K562 treated with DMSO at 1 percent for 48 hours (cell line): ENCODE data around the gene OR52I1. TPM values are rescaled to one million over a fixed set of nuclear protein-coding genes. Genes with fewer than 3 reads are reported as not detected.

Source experiments
- total RNA-seq: library from RNA; unstranded; fragments of 300-600 nt; gene quantifications from 2 replicates; pipeline ENCODE4 v1.2.3, GENCODE V29; 2022; ENCODE audit warnings: low replicate concordance; ENCODE audit errors: extremely low read depth

OR52I1 gene, protein sequence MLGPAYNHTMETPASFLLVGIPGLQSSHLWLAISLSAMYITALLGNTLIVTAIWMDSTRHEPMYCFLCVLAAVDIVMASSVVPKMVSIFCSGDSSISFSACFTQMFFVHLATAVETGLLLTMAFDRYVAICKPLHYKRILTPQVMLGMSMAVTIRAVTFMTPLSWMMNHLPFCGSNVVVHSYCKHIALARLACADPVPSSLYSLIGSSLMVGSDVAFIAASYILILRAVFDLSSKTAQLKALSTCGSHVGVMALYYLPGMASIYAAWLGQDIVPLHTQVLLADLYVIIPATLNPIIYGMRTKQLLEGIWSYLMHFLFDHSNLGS
- total RNA-seq = not detected in 2 replicates

DNA sequence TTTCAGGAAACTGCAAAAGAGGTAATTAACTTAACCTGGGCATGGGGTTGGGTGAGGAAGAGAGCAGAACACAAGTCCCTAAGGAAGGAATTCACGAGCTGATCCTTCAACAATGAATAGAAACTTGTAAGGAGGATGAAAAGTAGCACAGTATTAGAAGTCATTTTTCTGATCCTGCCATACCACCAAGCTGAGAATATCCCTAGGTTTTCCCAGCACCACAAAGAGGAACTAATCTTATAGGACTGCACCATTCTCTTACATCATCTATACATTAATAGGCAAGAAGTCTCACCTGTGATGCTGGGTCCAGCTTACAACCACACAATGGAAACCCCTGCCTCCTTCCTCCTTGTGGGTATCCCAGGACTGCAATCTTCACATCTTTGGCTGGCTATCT is at the start of gene OR52I1:
TSS of gene OR52I1 (plus strand) at position 301 of the 400 bp plus-strand sequence. CDS start at position 301, 0 bp downstream.

DNA sequence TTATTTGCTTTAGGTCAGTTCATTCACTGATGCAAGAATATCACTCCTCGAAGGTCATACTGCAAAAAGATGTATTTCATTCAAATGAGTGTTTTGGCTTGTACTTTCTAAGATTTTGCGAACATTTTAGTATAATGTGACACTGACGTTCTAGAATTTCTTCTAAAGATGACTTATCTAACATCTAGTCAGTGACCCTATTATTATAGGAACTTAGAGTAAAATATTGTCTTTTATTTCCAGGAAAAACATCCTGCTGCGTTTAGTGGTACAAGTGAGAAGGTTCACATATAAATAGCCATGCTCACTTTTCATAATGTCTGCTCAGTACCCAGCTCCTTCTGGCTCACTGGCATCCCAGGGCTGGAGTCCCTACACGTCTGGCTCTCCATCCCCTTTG is 48.9 kb upstream of the OR52I1 start, which contains the start of gene OR52M1:
TSS of gene OR52M1 (plus strand) at position 301 of the 400 bp plus-strand sequence. CDS start at position 301, 0 bp downstream.

DNA sequence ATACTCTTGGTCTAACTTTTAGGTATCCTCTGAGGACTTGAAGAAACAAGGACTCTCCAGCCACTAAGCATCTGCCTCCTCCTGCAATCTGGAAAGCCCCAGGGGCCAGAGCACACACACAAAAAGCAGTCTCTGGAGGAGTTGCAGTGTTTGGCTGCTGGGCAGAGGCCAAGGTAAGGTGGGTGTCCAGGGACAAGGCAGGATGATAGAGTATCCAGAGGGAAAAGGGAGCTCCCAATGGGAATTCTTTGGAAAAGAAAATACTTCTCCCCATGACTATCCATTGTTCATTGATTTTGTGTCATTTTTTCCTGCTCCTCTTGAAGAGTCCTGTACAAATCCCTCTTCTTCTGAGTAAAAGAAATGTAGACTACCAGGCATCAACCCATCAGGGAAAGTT is 12.4 kb upstream of the OR52I1 start, which contains the start of gene OR52I2:
TSS of gene OR52I2 (plus strand) at position 301 of the 400 bp plus-strand sequence.

DNA sequence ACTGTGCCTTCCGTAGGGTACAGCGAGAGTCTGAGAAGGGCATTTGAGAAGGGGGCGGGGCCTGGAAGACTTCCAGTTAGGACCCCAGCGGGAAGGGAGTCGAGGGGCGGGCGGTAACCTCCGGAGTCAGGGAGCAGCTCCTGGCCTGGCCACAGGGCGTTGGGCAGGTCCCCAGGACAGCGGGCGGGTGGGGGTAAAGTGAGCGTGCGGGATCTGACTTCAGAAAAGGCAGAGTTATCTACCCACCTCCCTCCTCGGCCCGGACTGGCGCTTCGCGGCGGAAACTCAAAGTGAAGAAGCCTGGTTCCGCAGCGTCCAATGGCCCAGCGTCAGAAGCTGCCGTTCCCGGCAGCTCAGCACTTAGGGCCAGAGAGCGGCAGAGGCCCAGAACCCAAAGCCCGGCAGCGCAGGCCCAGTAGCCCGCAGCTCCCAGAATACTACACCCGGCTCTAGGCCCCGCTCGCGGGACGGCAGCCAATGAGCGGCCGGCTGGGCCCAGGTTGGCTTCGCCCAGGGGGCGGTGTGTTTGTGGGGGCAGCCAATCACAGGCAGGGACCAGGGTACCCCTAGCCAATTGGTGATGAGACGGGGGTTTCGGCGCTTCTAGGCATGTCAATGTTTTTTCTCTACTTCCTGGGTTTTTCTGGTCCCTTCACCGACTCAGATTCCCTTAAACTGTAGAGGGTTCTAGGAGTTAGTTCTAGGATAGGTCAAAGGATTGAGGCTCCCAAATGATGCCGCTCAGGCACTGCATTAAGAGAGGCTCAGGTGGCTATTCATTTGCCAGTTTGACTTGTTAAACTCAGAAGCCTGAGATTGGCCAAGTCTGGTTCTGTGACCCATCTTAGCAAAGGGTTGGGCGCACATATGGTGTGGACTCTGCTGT is 14.2 kb downstream of the OR52I1 start, which contains the start of gene TRIM68:
TSS of gene TRIM68 (minus strand) at position 451 of the 886 bp plus-strand sequence. CDS start 2,727 bp downstream, outside the sequence.

DNA sequence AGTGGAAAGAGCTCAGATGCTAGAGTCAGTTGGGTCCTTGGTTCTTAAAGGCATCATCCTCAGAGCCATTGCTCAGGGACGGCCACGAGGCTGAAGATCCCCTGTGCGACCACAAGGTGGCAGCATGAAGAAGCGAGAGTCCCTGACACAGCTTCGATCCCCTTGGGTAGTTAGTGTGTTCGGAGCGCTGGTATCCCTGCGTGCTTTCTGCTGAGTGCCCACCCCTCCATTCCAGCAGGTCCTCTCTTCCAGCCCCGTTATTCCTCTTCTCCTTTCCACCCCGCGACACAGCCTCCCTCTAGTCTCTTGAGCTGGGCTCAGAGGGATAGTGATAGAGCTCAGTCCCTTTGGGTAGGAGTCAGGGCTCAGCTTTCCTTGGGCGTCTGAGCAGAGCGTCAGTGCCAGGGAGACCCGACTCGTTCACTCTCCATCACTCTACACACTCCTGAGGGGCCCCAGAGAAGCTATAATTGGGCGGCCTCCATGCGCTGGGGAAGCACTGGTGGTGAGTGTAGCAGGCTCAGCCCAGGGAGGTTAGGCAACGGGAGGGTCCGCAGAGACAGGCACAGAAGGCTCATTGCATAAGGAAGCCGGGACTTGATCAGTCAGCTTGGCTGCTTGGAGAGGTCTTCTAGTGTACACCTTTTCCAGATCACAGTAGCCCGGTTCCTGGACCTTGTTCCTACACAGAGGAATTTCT is 43.3 kb downstream of the OR52I1 start, which contains the start of gene OR51D1:
TSS of gene OR51D1 (plus strand) at position 516 of the 700 bp plus-strand sequence. CDS start 2,314 bp downstream, outside the sequence.

DNA sequence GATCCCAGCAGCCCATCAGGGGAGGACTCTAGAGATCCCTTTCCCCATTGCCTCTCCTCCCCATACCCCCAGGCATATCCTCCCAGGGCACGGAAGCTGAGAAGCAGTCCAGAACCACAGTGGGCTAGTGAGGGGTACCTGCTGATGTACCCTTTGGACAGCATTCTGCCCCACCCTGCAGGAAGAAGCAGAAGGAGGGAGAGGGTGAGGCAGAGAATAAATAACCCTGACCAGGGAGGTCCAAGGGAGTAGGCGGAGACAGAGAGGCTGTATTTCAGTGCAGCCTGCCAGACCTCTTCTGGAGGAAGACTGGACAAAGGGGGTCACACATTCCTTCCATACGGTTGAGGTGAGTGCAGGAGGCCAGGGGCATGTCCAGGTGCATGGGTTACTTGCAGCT is 49.8 kb downstream of the OR52I1 start, which contains the start of gene OR51E1:
TSS of gene OR51E1 (plus strand) at position 301 of the 400 bp plus-strand sequence. CDS start 8,545 bp downstream, outside the sequence.

Other genes with a start within 250 kb of the OR52I1 start
- gene OR52B4, start 225.7 kb upstream of the OR52I1 start, total RNA-seq = not detected in 2 replicates
- not detected in 2 replicates for gene TRIM21, start 200.3 kb upstream of the OR52I1 start, total RNA-seq
- not detected in 2 replicates for gene OR52K2, start 144.7 kb upstream of the OR52I1 start, total RNA-seq
- not detected in 2 replicates for gene OR52K1, start 111.4 kb upstream of the OR52I1 start, total RNA-seq
- gene OR52M1, start 48.8 kb upstream of the OR52I1 start, total RNA-seq = not detected in 2 replicates
- gene OR52I2, start 12.3 kb upstream of the OR52I1 start, total RNA-seq = not detected in 2 replicates
- not detected in 2 replicates for gene TRIM68, start 14.2 kb downstream of the OR52I1 start, total RNA-seq
- gene OR51D1, start 43.4 kb downstream of the OR52I1 start, total RNA-seq = not detected in 2 replicates
- gene OR51E1, start 49.9 kb downstream of the OR52I1 start, total RNA-seq = not detected in 2 replicates
- not detected in 2 replicates for gene OR51E2, start 103.8 kb downstream of the OR52I1 start, total RNA-seq
- not detected in 2 replicates for gene MMP26, start 110.7 kb downstream of the OR52I1 start, total RNA-seq
- not detected in 2 replicates for gene OR51F1, start 175.9 kb downstream of the OR52I1 start, total RNA-seq
- not detected in 2 replicates for gene OR52R1, start 210.3 kb downstream of the OR52I1 start, total RNA-seq
- gene OR51F2, start 227.3 kb downstream of the OR52I1 start, total RNA-seq = not detected in 2 replicates